SK-N-SH treated with all-trans-retinoic acid at 6 μM for 48 hours (cell line): ENCODE data around the gene CDC14B.

Experiments used
- ATAC-seq: fragments of 200-7000 bp; cut with Tn5 transposase; 3 replicates; pipeline ENCODE4 v1.9.1; 2020; ENCODE audit warnings: mild to moderate bottlenecking, moderate library complexity
- ARNTL ChIP-seq: fragments of 450-650 bp; formaldehyde crosslinking; IDR thresholded peaks from 2 replicates; pipeline ENCODE4 v1.5.0; 2020; ENCODE audit warnings: low read depth, mild to moderate bottlenecking, moderate library complexity, borderline replicate concordance
- BACH2 ChIP-seq: fragments of 250-450 bp; sonication (Bioruptor Pico); IDR thresholded peaks from 2 replicates; pipeline ENCODE4 v1.9.0; 2021; ENCODE audit warnings: mild to moderate bottlenecking, borderline replicate concordance
- CREB5 ChIP-seq: fragments of 250-450 bp; sonication (Bioruptor Pico); IDR thresholded peaks from 2 replicates; pipeline ENCODE4 v1.5.1; 2020; ENCODE audit warnings: low read depth, mild to moderate bottlenecking, moderate library complexity
- CSDC2 ChIP-seq: fragments of 250-450 bp; sonication (Bioruptor Pico); IDR thresholded peaks from 2 replicates; pipeline ENCODE4 v1.5.0; 2020; ENCODE audit warnings: mild to moderate bottlenecking, moderate library complexity
- CSRNP3 ChIP-seq: fragments of 250-450 bp; sonication (Bioruptor Pico); IDR thresholded peaks from 2 replicates; pipeline ENCODE4 v1.5.1; 2021; ENCODE audit warnings: mild to moderate bottlenecking, moderate library complexity
- ESRRG ChIP-seq: fragments of 250-450 bp; sonication (Bioruptor Pico); IDR thresholded peaks from 2 replicates; pipeline ENCODE4 v1.6.1; 2021; ENCODE audit warnings: mild to moderate bottlenecking
- GLIS3 ChIP-seq: fragments of 250-450 bp; sonication (Bioruptor Pico); IDR thresholded peaks from 2 replicates; pipeline ENCODE4 v1.5.0; 2020; ENCODE audit warnings: mild to moderate bottlenecking, moderate library complexity
- ISL1 ChIP-seq: fragments of 250-450 bp; sonication (Bioruptor Pico); IDR thresholded peaks from 2 replicates; pipeline ENCODE4 v2.1.2; 2022; ENCODE audit warnings: mild to moderate bottlenecking, moderate library complexity
- PPARA ChIP-seq: fragments of 250-450 bp; sonication (Bioruptor Pico); IDR thresholded peaks from 2 replicates; pipeline ENCODE4 v1.5.0; 2020; ENCODE audit warnings: mild to moderate bottlenecking, borderline replicate concordance
- RARB ChIP-seq: fragments of 250-450 bp; sonication (Bioruptor Pico); IDR thresholded peaks from 2 replicates; pipeline ENCODE4 v1.8.0; 2021; ENCODE audit warnings: mild to moderate bottlenecking, moderate library complexity
- SNAI2 ChIP-seq: fragments of 250-450 bp; sonication (Bioruptor Pico); IDR thresholded peaks from 2 replicates; pipeline ENCODE4 v1.5.0; 2020; ENCODE audit warnings: mild to moderate bottlenecking, moderate library complexity
- TCF4 ChIP-seq: fragments of 250-450 bp; sonication (Bioruptor Pico); IDR thresholded peaks from 2 replicates; pipeline ENCODE4 v1.8.0; 2021; ENCODE audit warnings: mild to moderate bottlenecking, moderate library complexity, borderline replicate concordance
- TOX ChIP-seq: fragments of 250-450 bp; sonication (Bioruptor Pico); IDR thresholded peaks from 2 replicates; pipeline ENCODE4 v1.8.0; 2021; ENCODE audit warnings: mild to moderate bottlenecking, moderate library complexity, borderline replicate concordance
- TSHZ2 ChIP-seq: fragments of 250-450 bp; sonication (Bioruptor Pico); IDR thresholded peaks from 2 replicates; pipeline ENCODE4 v1.5.0; 2020; ENCODE audit warnings: mild to moderate bottlenecking, moderate library complexity
- ZC3H10 ChIP-seq: fragments of 250-450 bp; sonication (Bioruptor Pico); IDR thresholded peaks from 2 replicates; pipeline ENCODE4 v1.5.1; 2021; ENCODE audit warnings: mild to moderate bottlenecking, moderate library complexity
- ZFP3 ChIP-seq: fragments of 250-450 bp; sonication (Bioruptor Pico); IDR thresholded peaks from 2 replicates; pipeline ENCODE4 v1.5.0; 2020; ENCODE audit warnings: mild to moderate bottlenecking, moderate library complexity
- ZFP30 ChIP-seq: fragments of 450-650 bp; formaldehyde crosslinking; IDR thresholded peaks from 2 replicates; pipeline ENCODE4 v1.5.0; 2022; ENCODE audit warnings: mild to moderate bottlenecking, moderate library complexity
- ZNF565 ChIP-seq: fragments of 450-650 bp; formaldehyde crosslinking; conservative IDR thresholded peaks from 2 replicates; pipeline ENCODE4 v1.5.0; 2020; ENCODE audit warnings: low read depth, mild to moderate bottlenecking, moderate library complexity
- ZNF70 ChIP-seq: fragments of 450-650 bp; formaldehyde crosslinking; IDR thresholded peaks from 2 replicates; pipeline ENCODE4 v1.5.0; 2020; ENCODE audit warnings: mild to moderate bottlenecking, moderate library complexity
- ZNF8 ChIP-seq: fragments of 450-650 bp; formaldehyde crosslinking; IDR thresholded peaks from 2 replicates; pipeline ENCODE4 v1.5.0; 2020; ENCODE audit warnings: mild to moderate bottlenecking, moderate library complexity
- TF ChIP-seq, protein P1 (sequence below): fragments of 250-450 bp; sonication (Bioruptor Pico); IDR thresholded peaks from 2 replicates; pipeline ENCODE4 v1.8.0; 2020; ENCODE audit warnings: mild to moderate bottlenecking, moderate library complexity, borderline replicate concordance
- TF ChIP-seq, protein P2 (sequence below): fragments of 250-450 bp; sonication (Bioruptor Pico); IDR thresholded peaks from 2 replicates; pipeline ENCODE4 v1.8.0; 2021; ENCODE audit warnings: low read depth, mild to moderate bottlenecking, moderate library complexity, borderline replicate concordance

CDC14B gene

DNA sequence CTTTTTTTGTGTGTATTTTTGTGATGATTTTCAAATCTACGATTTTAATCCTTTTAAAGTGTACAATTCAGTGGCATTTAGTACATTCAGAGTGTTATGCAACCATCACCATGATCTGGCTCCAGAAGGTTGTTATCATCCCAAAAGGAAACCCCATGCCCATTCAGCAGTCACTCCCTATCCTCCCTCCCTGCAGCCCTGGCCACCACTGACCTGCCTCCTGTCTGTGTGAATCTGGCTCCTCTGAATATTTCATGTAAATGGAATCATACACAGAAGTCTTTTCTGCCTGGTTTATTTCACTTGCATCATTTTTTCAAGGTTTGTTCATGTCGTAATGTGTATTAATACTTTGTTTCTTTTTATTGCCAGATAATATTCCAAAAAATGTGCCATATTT lies 137.2 kb downstream of the CDC14B start (continued):
- TF ChIP-seq CSRNP3 (CRISPR knock-in tag): no peak
- no peak for TF ChIP-seq BACH2 (CRISPR knock-in tag)
- TF ChIP-seq ZC3H10: no peak
- TF ChIP-seq, protein P1, sequence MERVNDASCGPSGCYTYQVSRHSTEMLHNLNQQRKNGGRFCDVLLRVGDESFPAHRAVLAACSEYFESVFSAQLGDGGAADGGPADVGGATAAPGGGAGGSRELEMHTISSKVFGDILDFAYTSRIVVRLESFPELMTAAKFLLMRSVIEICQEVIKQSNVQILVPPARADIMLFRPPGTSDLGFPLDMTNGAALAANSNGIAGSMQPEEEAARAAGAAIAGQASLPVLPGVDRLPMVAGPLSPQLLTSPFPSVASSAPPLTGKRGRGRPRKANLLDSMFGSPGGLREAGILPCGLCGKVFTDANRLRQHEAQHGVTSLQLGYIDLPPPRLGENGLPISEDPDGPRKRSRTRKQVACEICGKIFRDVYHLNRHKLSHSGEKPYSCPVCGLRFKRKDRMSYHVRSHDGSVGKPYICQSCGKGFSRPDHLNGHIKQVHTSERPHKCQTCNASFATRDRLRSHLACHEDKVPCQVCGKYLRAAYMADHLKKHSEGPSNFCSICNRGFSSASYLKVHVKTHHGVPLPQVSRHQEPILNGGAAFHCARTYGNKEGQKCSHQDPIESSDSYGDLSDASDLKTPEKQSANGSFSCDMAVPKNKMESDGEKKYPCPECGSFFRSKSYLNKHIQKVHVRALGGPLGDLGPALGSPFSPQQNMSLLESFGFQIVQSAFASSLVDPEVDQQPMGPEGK (CRISPR knock-in tag): no peak
- TF ChIP-seq CREB5 (CRISPR knock-in tag): no peak
- TF ChIP-seq ZNF565 (CRISPR knock-in tag): no peak
- no peak for TF ChIP-seq ZNF70
- TF ChIP-seq ESRRG (CRISPR knock-in tag): no peak
- no peak for TF ChIP-seq ISL1

DNA sequence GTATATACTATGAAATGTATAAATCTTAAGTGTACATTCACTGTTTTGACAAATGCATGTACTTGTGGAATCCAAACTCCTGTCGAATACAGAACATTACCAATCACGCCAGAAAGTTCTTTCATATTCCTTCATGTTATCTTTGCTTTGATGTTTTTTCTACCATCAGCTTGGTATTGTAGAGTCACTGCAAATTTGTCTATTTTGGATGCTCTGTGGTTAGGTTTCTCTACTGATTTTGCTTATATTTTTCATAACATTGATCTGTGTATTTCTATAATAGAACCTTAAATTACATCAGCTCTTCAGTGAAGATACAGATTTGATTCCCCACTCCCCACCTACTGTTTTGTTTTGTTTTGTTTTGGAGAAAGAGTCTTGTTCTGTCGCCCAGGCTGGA lies 138.9 kb downstream of the CDC14B start:
- no peak for TF ChIP-seq GLIS3
- TF ChIP-seq TOX: no peak
- TF ChIP-seq CREB5 (CRISPR knock-in tag): no peak
- no peak for TF ChIP-seq TCF4
- TF ChIP-seq ARNTL: no peak
- no peak for TF ChIP-seq ZNF70
- TF ChIP-seq ESRRG (CRISPR knock-in tag): no peak
- no peak for TF ChIP-seq ZC3H10
- TF ChIP-seq ZFP30 (CRISPR knock-in tag): no peak
- TF ChIP-seq PPARA (CRISPR knock-in tag): no peak
- TF ChIP-seq, protein P2, sequence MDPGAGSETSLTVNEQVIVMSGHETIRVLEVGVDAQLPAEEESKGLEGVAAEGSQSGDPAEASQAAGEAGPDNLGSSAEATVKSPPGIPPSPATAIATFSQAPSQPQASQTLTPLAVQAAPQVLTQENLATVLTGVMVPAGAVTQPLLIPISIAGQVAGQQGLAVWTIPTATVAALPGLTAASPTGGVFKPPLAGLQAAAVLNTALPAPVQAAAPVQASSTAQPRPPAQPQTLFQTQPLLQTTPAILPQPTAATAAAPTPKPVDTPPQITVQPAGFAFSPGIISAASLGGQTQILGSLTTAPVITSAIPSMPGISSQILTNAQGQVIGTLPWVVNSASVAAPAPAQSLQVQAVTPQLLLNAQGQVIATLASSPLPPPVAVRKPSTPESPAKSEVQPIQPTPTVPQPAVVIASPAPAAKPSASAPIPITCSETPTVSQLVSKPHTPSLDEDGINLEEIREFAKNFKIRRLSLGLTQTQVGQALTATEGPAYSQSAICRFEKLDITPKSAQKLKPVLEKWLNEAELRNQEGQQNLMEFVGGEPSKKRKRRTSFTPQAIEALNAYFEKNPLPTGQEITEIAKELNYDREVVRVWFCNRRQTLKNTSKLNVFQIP (CRISPR knock-in tag): no peak
- TF ChIP-seq ZFP3: no peak
- TF ChIP-seq, protein P1 (CRISPR knock-in tag): no peak
- no peak for TF ChIP-seq ZNF565 (CRISPR knock-in tag)
- TF ChIP-seq SNAI2 (CRISPR knock-in tag): no peak
- TF ChIP-seq ZNF8 (CRISPR knock-in tag): no peak
- no peak for TF ChIP-seq RARB (CRISPR knock-in tag)
- TF ChIP-seq ISL1: no peak
- TF ChIP-seq TSHZ2 (CRISPR knock-in tag): no peak
- TF ChIP-seq CSDC2 (CRISPR knock-in tag): no peak

More for the DNA sequence above, 138.9 kb downstream of the CDC14B start:
- no peak for ATAC-seq
